ENCODE data around the gene RCN1.
"Not testable (repeated sequence)": the region's sequence is repeated elsewhere in the genome, so short reads cannot be mapped to it uniquely, and the experiment has no call there.

RCN1 gene

GRCh38 chr11:32090545-32091370 lies at the start of gene RCN1:
Gene RCN1 (plus strand): TSS chr11:32091074. CDS start chr11:32091197, 123 bp downstream.
- DNase-seq, result peak; percentile 72
- in situ Hi-C loops (cut with HindIII; ENCODE audit: low pct_ligation_motif_present, low pct_unique_long_range_greater_than_20kb, low sequenced_read_pairs), result no loop called here

GRCh38 chr11:32043737-32044136 lies 47.1 kb upstream of the RCN1 start:
- DNase-seq, result no peak
- in situ Hi-C loops (cut with HindIII; ENCODE audit: low pct_ligation_motif_present, low pct_unique_long_range_greater_than_20kb, low sequenced_read_pairs), result no loop called here

- in situ Hi-C loops (cut with HindIII; ENCODE audit: low pct_ligation_motif_present, low pct_unique_long_range_greater_than_20kb, low sequenced_read_pairs), result no loop called here
- no peak for DNase-seq
Observed at GRCh38 chr11:32044158-32044863, 46.6 kb upstream of the RCN1 start.

GRCh38 chr11:32045456-32045855 lies 45.4 kb upstream of the RCN1 start:
- in situ Hi-C loops (cut with HindIII; ENCODE audit: low pct_ligation_motif_present, low pct_unique_long_range_greater_than_20kb, low sequenced_read_pairs), result no loop called here
- DNase-seq, result no peak

GRCh38 chr11:32050264-32050663 lies 40.6 kb upstream of the RCN1 start:
- no peak for DNase-seq
- in situ Hi-C loops (cut with HindIII; ENCODE audit: low pct_ligation_motif_present, low pct_unique_long_range_greater_than_20kb, low sequenced_read_pairs), result loop anchor here (25.0 kb wide), 1 partner anchor 112 kb away; no protein-coding TSS in a partner anchor

GRCh38 chr11:32052215-32052614 lies 38.7 kb upstream of the RCN1 start:
- in situ Hi-C loops (cut with HindIII; ENCODE audit: low pct_ligation_motif_present, low pct_unique_long_range_greater_than_20kb, low sequenced_read_pairs), result loop anchor here (25.0 kb wide), 1 partner anchor 110 kb away; no protein-coding TSS in a partner anchor
- DNase-seq, result peak; percentile 51

GRCh38 chr11:32053151-32053888 lies 37.6 kb upstream of the RCN1 start:
- in situ Hi-C loops (cut with HindIII; ENCODE audit: low pct_ligation_motif_present, low pct_unique_long_range_greater_than_20kb, low sequenced_read_pairs), result loop anchor here (25.0 kb wide), 1 partner anchor 109 kb away; no protein-coding TSS in a partner anchor
- no peak for DNase-seq

- no peak for DNase-seq
- in situ Hi-C loops (cut with HindIII; ENCODE audit: low pct_ligation_motif_present, low pct_unique_long_range_greater_than_20kb, low sequenced_read_pairs), result loop anchor here (25.0 kb wide), 1 partner anchor 106 kb away; no protein-coding TSS in a partner anchor
Observed at GRCh38 chr11:32055861-32056260, 35.0 kb upstream of the RCN1 start.

GRCh38 chr11:32056438-32056837 lies 34.4 kb upstream of the RCN1 start:
- DNase-seq, result no peak
- in situ Hi-C loops (cut with HindIII; ENCODE audit: low pct_ligation_motif_present, low pct_unique_long_range_greater_than_20kb, low sequenced_read_pairs), result loop anchor here (25.0 kb wide), 1 partner anchor 106 kb away; no protein-coding TSS in a partner anchor

GRCh38 chr11:32059686-32060462 lies 31.0 kb upstream of the RCN1 start:
- in situ Hi-C loops (cut with HindIII; ENCODE audit: low pct_ligation_motif_present, low pct_unique_long_range_greater_than_20kb, low sequenced_read_pairs), result loop anchor here (25.0 kb wide), 1 partner anchor 102 kb away; no protein-coding TSS in a partner anchor
- DNase-seq, result no peak

GRCh38 chr11:32062540-32062939 lies 28.3 kb upstream of the RCN1 start:
- DNase-seq, result no peak
- in situ Hi-C loops (cut with HindIII; ENCODE audit: low pct_ligation_motif_present, low pct_unique_long_range_greater_than_20kb, low sequenced_read_pairs), result loop anchor here (25.0 kb wide), 1 partner anchor 100 kb away; no protein-coding TSS in a partner anchor

GRCh38 chr11:32063031-32063430 lies 27.8 kb upstream of the RCN1 start:
- DNase-seq, result not testable (repeated sequence)
- in situ Hi-C loops (cut with HindIII; ENCODE audit: low pct_ligation_motif_present, low pct_unique_long_range_greater_than_20kb, low sequenced_read_pairs), result loop anchor here (25.0 kb wide), 1 partner anchor 99 kb away; no protein-coding TSS in a partner anchor

- no peak for DNase-seq
- in situ Hi-C loops (cut with HindIII; ENCODE audit: low pct_ligation_motif_present, low pct_unique_long_range_greater_than_20kb, low sequenced_read_pairs), result loop anchor here (25.0 kb wide), 1 partner anchor 96 kb away; no protein-coding TSS in a partner anchor
Observed at GRCh38 chr11:32065865-32066629, 24.8 kb upstream of the RCN1 start.

GRCh38 chr11:32068134-32068870 lies 22.6 kb upstream of the RCN1 start:
- no peak for DNase-seq
- in situ Hi-C loops (cut with HindIII; ENCODE audit: low pct_ligation_motif_present, low pct_unique_long_range_greater_than_20kb, low sequenced_read_pairs), result loop anchor here (25.0 kb wide), 1 partner anchor 94 kb away; no protein-coding TSS in a partner anchor

GRCh38 chr11:32069361-32070058 lies 21.4 kb upstream of the RCN1 start:
- DNase-seq, result no peak
- in situ Hi-C loops (cut with HindIII; ENCODE audit: low pct_ligation_motif_present, low pct_unique_long_range_greater_than_20kb, low sequenced_read_pairs), result loop anchor here (25.0 kb wide), 1 partner anchor 93 kb away; no protein-coding TSS in a partner anchor

GRCh38 chr11:32070692-32071091 lies 20.2 kb upstream of the RCN1 start:
- no peak for DNase-seq
- in situ Hi-C loops (cut with HindIII; ENCODE audit: low pct_ligation_motif_present, low pct_unique_long_range_greater_than_20kb, low sequenced_read_pairs), result loop anchor here (25.0 kb wide), 1 partner anchor 92 kb away; no protein-coding TSS in a partner anchor
